Ishikawa (cell line): ENCODE measurements around the gene FARS2.

ENCODE experiments used
- CREB1 ChIP-seq: IDR thresholded peaks from 2 replicates; pipeline ENCODE4 v1.6.1; 2012; ENCODE audit warnings: low read depth
- FOXM1 ChIP-seq: IDR thresholded peaks from 2 replicates; pipeline ENCODE4 v1.6.1; 2012; ENCODE audit warnings: low read depth, borderline replicate concordance
- NFIC ChIP-seq: IDR thresholded peaks from 2 replicates; pipeline ENCODE4 v1.6.1; 2012
- RAD21 ChIP-seq: IDR thresholded peaks from 2 replicates; pipeline ENCODE4 v1.6.1; 2012; ENCODE audit warnings: low read depth
- TAF1 ChIP-seq: IDR thresholded peaks from 2 replicates; pipeline ENCODE4 v1.6.1; 2012; ENCODE audit warnings: low read depth, mild to moderate bottlenecking
- YY1 ChIP-seq: IDR thresholded peaks from 2 replicates; pipeline ENCODE4 v1.6.1; 2012; ENCODE audit warnings: low read depth
- TF ChIP-seq, protein P1 (sequence below): IDR thresholded peaks from 2 replicates; pipeline ENCODE4 v1.6.1; 2012
- TF ChIP-seq, protein P2 (sequence below): IDR thresholded peaks from 2 replicates; pipeline ENCODE4 v1.6.1; 2012

DNA sequence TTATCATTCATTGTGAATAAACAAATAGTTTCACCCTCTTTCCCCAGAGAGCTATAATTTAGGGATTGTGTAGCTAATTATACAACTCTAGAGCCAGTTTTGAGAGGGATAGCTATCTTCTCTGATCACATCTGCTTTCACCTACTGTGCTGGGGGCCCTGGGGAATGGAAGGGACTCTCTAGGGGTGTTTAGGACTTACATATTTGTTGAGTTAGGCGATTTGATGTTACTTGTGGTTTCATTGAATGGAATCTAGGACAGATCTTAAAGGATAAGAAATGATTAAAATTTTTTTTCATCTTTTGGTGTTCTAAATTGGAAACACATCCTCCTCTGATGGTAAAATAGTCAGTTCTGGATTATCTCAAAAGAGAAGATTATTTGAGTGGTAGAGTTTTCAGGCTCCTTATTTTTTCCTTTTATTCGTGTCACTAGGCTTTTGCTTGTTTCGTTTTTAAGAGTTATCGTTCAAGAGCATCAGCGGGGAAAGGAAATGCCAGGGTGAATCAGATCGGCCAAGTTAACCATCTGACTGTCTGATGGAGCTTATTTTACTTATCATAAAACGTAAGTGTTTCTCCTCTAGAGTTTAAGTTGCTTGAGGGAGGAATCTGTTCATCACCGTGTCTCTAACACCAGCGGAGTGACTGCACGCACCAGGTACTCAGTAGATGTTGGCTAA, 236.7 kb downstream of the FARS2 start:
- TF ChIP-seq YY1 (no peak), NFIC (no peak), RAD21 (no peak), CREB1 (no peak), FOXM1 (no peak), TAF1 (no peak)
- TF ChIP-seq, protein P1, sequence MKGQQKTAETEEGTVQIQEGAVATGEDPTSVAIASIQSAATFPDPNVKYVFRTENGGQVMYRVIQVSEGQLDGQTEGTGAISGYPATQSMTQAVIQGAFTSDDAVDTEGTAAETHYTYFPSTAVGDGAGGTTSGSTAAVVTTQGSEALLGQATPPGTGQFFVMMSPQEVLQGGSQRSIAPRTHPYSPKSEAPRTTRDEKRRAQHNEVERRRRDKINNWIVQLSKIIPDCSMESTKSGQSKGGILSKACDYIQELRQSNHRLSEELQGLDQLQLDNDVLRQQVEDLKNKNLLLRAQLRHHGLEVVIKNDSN = no peak
- TF ChIP-seq, protein P2, sequence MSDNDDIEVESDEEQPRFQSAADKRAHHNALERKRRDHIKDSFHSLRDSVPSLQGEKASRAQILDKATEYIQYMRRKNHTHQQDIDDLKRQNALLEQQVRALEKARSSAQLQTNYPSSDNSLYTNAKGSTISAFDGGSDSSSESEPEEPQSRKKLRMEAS = no peak
